HEK293 (cell line): ENCODE measurements around the gene NFE2L1.

ENCODE experiments used
- CTCF ChIA-PET: fragments of 350-600 bp; formaldehyde crosslinking; extraction: SDS; loops from one replicate; lab custom pipeline; 2021; ENCODE audit warnings: antibody characterized with exemption; lab: Yijun Ruan, JAX
- POLR2A ChIA-PET: fragments of 300-600 bp; formaldehyde crosslinking; extraction: SDS; loops from one replicate; lab custom pipeline; 2020; ENCODE audit warnings: antibody characterized with exemption, inconsistent platforms; lab: Yijun Ruan, JAX
- H3K27ac ChIP-seq: fragments of 200-500 bp; sonication (Bioruptor generic); 2 replicates; pipeline ENCODE4 v1.5.1; 2014; ENCODE audit warnings: low read depth, low read length, control low read depth, inconsistent platforms; ENCODE audit errors: extremely low read depth
- H3K36me3 ChIP-seq, 2 experiments: fragments of 200-500 bp in 1 of 2; sonication (Bioruptor generic) in 1 of 2; 1 replicate in 1 of 2; 2 replicates in 1 of 2; pipeline ENCODE4 v1.5.1; 2014 to 2017; ENCODE audit warnings: inconsistent platforms in 2 of 2, low read length in 2 of 2; ENCODE audit not compliant: control insufficient read depth in 2 of 2, insufficient read depth in 1 of 2
- H3K4me1 ChIP-seq: fragments of 200-500 bp; sonication (Bioruptor generic); 2 replicates; pipeline ENCODE4 v1.5.1; 2014; ENCODE audit warnings: mild to moderate bottlenecking, low read length, inconsistent platforms; ENCODE audit not compliant: control insufficient read depth, insufficient read depth
- H3K4me3 ChIP-seq: 2 replicates; pipeline ENCODE4 v1.5.1; 2011; ENCODE audit warnings: low read depth, mild to moderate bottlenecking, control low read depth, low read length, moderate library complexity
- H3K9me3 ChIP-seq: fragments of 200-500 bp; sonication (Bioruptor generic); 2 replicates; pipeline ENCODE4 v1.5.1; 2014; ENCODE audit warnings: low read depth, low read length, inconsistent platforms; ENCODE audit not compliant: control insufficient read depth, insufficient read depth
- EGR2 ChIP-seq: fragments of 450-650 bp; formaldehyde crosslinking; IDR thresholded peaks from 2 replicates; pipeline ENCODE4 v1.5.1; 2016; ENCODE audit warnings: low read depth, missing biosample characterization, missing genetic modification characterization
- FEZF1 ChIP-seq: fragments of 450-650 bp; formaldehyde crosslinking; IDR thresholded peaks from 2 replicates; pipeline ENCODE4 v1.5.1; 2016; ENCODE audit warnings: missing biosample characterization, missing genetic modification characterization
- GLI2 ChIP-seq: fragments of 450-650 bp; formaldehyde crosslinking; IDR thresholded peaks from 2 replicates; pipeline ENCODE4; 2017; ENCODE audit warnings: missing biosample characterization, missing genetic modification characterization, low read depth, borderline replicate concordance
- GLI4 ChIP-seq: fragments of 450-650 bp; formaldehyde crosslinking; IDR thresholded peaks from 2 replicates; pipeline ENCODE4 v1.5.1; 2016; ENCODE audit warnings: missing biosample characterization, missing genetic modification characterization
- GLIS1 ChIP-seq: fragments of 450-650 bp; formaldehyde crosslinking; IDR thresholded peaks from 2 replicates; pipeline ENCODE4 v1.5.1; 2016; ENCODE audit warnings: missing biosample characterization, missing genetic modification characterization
- GLIS2 ChIP-seq: fragments of 450-650 bp; formaldehyde crosslinking; IDR thresholded peaks from 2 replicates; pipeline ENCODE4 v1.5.1; 2016; ENCODE audit warnings: missing biosample characterization, missing genetic modification characterization
- SETDB1 ChIP-seq: IDR thresholded peaks from one replicate; pipeline ENCODE4 v1.6.1; 2017; ENCODE audit warnings: mild to moderate bottlenecking, low read length, moderate library complexity, mixed read lengths; ENCODE audit not compliant: insufficient read length
- YY2 ChIP-seq: fragments of 450-650 bp; formaldehyde crosslinking; IDR thresholded peaks from 2 replicates; pipeline ENCODE4 v1.5.1; 2016; ENCODE audit warnings: missing biosample characterization, missing genetic modification characterization
- ZBTB20 ChIP-seq: fragments of 450-650 bp; formaldehyde crosslinking; IDR thresholded peaks from 2 replicates; pipeline ENCODE4 v1.5.1; 2016; ENCODE audit warnings: missing biosample characterization, missing genetic modification characterization
- ZFHX2 ChIP-seq: fragments of 450-650 bp; formaldehyde crosslinking; conservative IDR thresholded peaks from 2 replicates; pipeline ENCODE4 v1.5.1; 2016; ENCODE audit warnings: missing biosample characterization, missing genetic modification characterization
- ZIC2 ChIP-seq: fragments of 450-650 bp; formaldehyde crosslinking; IDR thresholded peaks from 2 replicates; pipeline ENCODE4 v1.5.1; 2016; ENCODE audit warnings: missing biosample characterization, missing genetic modification characterization
- ZNF157 ChIP-seq: fragments of 450-650 bp; formaldehyde crosslinking; IDR thresholded peaks from 2 replicates; pipeline ENCODE4 v1.5.1; 2016; ENCODE audit warnings: missing biosample characterization, missing genetic modification characterization
- ZNF174 ChIP-seq: fragments of 450-650 bp; formaldehyde crosslinking; IDR thresholded peaks from 2 replicates; pipeline ENCODE4 v1.5.0; 2017; ENCODE audit warnings: missing biosample characterization, mild to moderate bottlenecking, missing genetic modification characterization
- ZNF211 ChIP-seq: fragments of 450-650 bp; formaldehyde crosslinking; IDR thresholded peaks from 2 replicates; pipeline ENCODE4 v1.5.1; 2016; ENCODE audit warnings: low read depth, missing biosample characterization, missing genetic modification characterization
- ZNF223 ChIP-seq: fragments of 450-650 bp; formaldehyde crosslinking; IDR thresholded peaks from 2 replicates; pipeline ENCODE4 v1.5.1; 2016; ENCODE audit warnings: missing biosample characterization, missing genetic modification characterization
- ZNF23 ChIP-seq: fragments of 450-650 bp; formaldehyde crosslinking; IDR thresholded peaks from 2 replicates; pipeline ENCODE4 v1.5.1; 2016; ENCODE audit warnings: missing biosample characterization, missing genetic modification characterization, borderline replicate concordance
- ZNF292 ChIP-seq: fragments of 450-650 bp; formaldehyde crosslinking; IDR thresholded peaks from 2 replicates; pipeline ENCODE4 v1.5.1; 2016; ENCODE audit warnings: low read depth, missing biosample characterization, missing genetic modification characterization, borderline replicate concordance
- ZNF335 ChIP-seq: fragments of 450-650 bp; formaldehyde crosslinking; conservative IDR thresholded peaks from 2 replicates; pipeline ENCODE4 v1.5.1; 2016; ENCODE audit warnings: missing biosample characterization, missing genetic modification characterization
- ZNF350 ChIP-seq: fragments of 450-650 bp; formaldehyde crosslinking; IDR thresholded peaks from 2 replicates; pipeline ENCODE4 v1.5.0; 2017; ENCODE audit warnings: missing biosample characterization, mild to moderate bottlenecking, missing genetic modification characterization
- ZNF366 ChIP-seq: fragments of 450-650 bp; formaldehyde crosslinking; conservative IDR thresholded peaks from 2 replicates; pipeline ENCODE4 v1.5.1; 2016; ENCODE audit warnings: missing biosample characterization, missing genetic modification characterization
- ZNF423 ChIP-seq: fragments of 450-650 bp; formaldehyde crosslinking; IDR thresholded peaks from 2 replicates; pipeline ENCODE4 v1.5.1; 2016; ENCODE audit warnings: missing biosample characterization, missing genetic modification characterization
- ZNF558 ChIP-seq: fragments of 450-650 bp; formaldehyde crosslinking; IDR thresholded peaks from 2 replicates; pipeline ENCODE4 v1.5.1; 2016; ENCODE audit warnings: missing biosample characterization, missing genetic modification characterization
- ZNF664 ChIP-seq: fragments of 450-650 bp; formaldehyde crosslinking; IDR thresholded peaks from 2 replicates; pipeline ENCODE4 v1.5.1; 2016; ENCODE audit warnings: missing biosample characterization, missing genetic modification characterization
- ZNF768 ChIP-seq: fragments of 450-650 bp; formaldehyde crosslinking; IDR thresholded peaks from 2 replicates; pipeline ENCODE4 v1.5.1; 2018; ENCODE audit warnings: missing biosample characterization, mild to moderate bottlenecking, missing genetic modification characterization
- ZNF777 ChIP-seq: fragments of 450-650 bp; formaldehyde crosslinking; IDR thresholded peaks from 2 replicates; pipeline ENCODE4 v1.5.1; 2017; ENCODE audit warnings: missing biosample characterization, missing genetic modification characterization, borderline replicate concordance
- ZNF843 ChIP-seq: fragments of 450-650 bp; formaldehyde crosslinking; IDR thresholded peaks from 2 replicates; pipeline ENCODE4 v1.5.1; 2016; ENCODE audit warnings: missing biosample characterization, missing genetic modification characterization
- ZSCAN4 ChIP-seq: fragments of 450-650 bp; formaldehyde crosslinking; IDR thresholded peaks from 2 replicates; pipeline ENCODE4 v1.5.1; 2017; ENCODE audit warnings: missing biosample characterization, missing genetic modification characterization
- TF ChIP-seq, protein P1 (sequence below): fragments of 450-650 bp; formaldehyde crosslinking; IDR thresholded peaks from 2 replicates; pipeline ENCODE4 v1.5.1; 2016; ENCODE audit warnings: missing biosample characterization, missing genetic modification characterization
- TF ChIP-seq, protein P2 (sequence below): fragments of 450-650 bp; formaldehyde crosslinking; IDR thresholded peaks from 2 replicates; pipeline ENCODE4 v1.5.1; 2016; ENCODE audit warnings: missing biosample characterization, missing genetic modification characterization
- TF ChIP-seq, protein P3 (sequence below): fragments of 450-650 bp; formaldehyde crosslinking; IDR thresholded peaks from 2 replicates; pipeline ENCODE4 v1.5.1; 2016; ENCODE audit warnings: missing biosample characterization, missing genetic modification characterization

The NFE2L1 gene

DNA sequence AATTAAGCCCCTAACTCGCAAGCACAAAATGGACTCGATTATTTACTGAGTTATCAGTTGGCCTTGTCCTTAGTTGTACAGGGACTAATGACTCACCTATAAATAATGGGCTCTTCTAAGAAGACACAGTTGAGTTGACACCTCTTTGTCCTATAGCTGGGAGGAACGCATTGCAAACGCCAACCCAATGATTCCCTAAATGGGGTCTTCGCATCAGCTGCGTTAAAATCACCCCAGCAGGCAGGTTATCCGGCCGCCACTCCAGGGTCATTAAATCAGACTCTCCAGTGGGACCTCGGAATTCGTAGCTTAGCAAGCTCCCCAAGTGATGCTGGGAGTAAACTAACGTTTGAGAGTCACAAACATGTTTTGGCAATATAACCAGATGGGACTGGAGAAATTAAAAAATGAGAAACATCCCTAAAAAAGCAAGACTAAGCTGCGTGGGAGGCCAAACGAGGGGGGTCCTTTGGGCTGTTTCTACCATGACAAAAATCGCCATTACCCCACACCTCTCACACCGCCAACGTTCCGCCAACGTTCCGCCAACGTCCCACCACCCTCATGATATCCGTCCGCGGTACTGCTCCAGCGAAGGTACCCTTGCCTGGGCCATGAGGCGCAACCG is 932 bp upstream of the NFE2L1 start:
- Histone ChIP-seq H3K36me3 (peaks cover 0 to 19% of the 10 kb centered on the region in 2 experiments; a peak in 1 of 3 replicates), H3K27ac (peak overlapping the region; percentile 97), H3K4me1 (peaks cover 29% of the 10 kb centered on the region), H3K9me3 (no peaks in the 10 kb centered on the region), H3K4me3 (peak overlapping the region; percentile 56)
- ChIA-PET POLR2A (interaction anchor here (0.7 to 3.0 kb wide), 13 partner anchors 13 to 579 kb away, joined by 3 to 51 read pairs (median 8); partner anchors contain the start of genes HOXB9, PNPO and SNX11), CTCF (interaction anchor here (0.6 to 4.1 kb wide), 10 partner anchors 11 to 288 kb away, joined by 3 to 15 read pairs (median 4); no protein-coding TSS in a partner anchor)
- TF ChIP-seq ZNF366 = no peak
- TF ChIP-seq GLI4 (tag by site-specific recombination) = no peak
- no peak for TF ChIP-seq ZIC2
- TF ChIP-seq GLIS2 (tag by site-specific recombination) = peak; percentile 91
- TF ChIP-seq, protein P1, sequence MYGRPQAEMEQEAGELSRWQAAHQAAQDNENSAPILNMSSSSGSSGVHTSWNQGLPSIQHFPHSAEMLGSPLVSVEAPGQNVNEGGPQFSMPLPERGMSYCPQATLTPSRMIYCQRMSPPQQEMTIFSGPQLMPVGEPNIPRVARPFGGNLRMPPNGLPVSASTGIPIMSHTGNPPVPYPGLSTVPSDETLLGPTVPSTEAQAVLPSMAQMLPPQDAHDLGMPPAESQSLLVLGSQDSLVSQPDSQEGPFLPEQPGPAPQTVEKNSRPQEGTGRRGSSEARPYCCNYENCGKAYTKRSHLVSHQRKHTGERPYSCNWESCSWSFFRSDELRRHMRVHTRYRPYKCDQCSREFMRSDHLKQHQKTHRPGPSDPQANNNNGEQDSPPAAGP (tag by site-specific recombination) = no peak
- TF ChIP-seq, protein P2, sequence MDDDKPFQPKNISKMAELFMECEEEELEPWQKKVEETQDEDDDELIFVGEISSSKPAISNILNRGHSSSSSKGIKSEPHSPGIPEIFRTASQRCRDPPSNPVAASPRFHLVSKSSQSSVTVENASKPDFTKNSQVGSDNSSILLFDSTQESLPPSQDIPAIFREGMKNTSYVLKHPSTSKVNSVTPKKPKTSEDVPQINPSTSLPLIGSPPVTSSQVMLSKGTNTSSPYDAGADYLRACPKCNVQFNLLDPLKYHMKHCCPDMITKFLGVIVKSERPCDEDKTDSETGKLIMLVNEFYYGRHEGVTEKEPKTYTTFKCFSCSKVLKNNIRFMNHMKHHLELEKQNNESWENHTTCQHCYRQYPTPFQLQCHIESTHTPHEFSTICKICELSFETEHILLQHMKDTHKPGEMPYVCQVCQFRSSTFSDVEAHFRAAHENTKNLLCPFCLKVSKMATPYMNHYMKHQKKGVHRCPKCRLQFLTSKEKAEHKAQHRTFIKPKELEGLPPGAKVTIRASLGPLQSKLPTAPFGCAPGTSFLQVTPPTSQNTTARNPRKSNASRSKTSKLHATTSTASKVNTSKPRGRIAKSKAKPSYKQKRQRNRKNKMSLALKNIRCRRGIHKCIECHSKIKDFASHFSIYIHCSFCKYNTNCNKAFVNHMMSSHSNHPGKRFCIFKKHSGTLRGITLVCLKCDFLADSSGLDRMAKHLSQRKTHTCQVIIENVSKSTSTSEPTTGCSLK (tag by site-specific recombination) = no peak
- no peak for TF ChIP-seq ZNF223 (tag by site-specific recombination)
- TF ChIP-seq ZNF843 = no peak
- no peak for TF ChIP-seq ZNF768 (tag by site-specific recombination)
- TF ChIP-seq, protein P3, sequence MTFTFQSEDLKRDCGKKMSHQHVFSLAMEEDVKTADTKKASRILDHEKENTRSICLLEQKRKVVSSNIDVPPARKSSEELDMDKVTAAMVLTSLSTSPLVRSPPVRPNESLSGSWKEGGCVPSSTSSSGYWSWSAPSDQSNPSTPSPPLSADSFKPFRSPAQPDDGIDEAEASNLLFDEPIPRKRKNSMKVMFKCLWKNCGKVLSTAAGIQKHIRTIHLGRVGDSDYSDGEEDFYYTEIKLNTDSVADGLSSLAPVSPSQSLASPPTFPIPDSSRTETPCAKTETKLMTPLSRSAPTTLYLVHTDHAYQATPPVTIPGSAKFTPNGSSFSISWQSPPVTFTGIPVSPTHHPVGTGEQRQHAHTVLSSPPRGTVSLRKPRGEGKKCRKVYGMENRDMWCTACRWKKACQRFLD (tag by site-specific recombination) = no peak
- TF ChIP-seq ZFHX2 (tag by site-specific recombination) = peak; percentile 95
- no peak for TF ChIP-seq ZNF157 (tag by site-specific recombination)
- TF ChIP-seq ZNF558 (tag by site-specific recombination) = no peak
- peak; percentile 88 for TF ChIP-seq ZNF335 (tag by site-specific recombination)
- no peak for TF ChIP-seq ZBTB20 (tag by site-specific recombination)
- no peak for TF ChIP-seq ZNF23 (tag by site-specific recombination)
- TF ChIP-seq ZNF350 (tag by site-specific recombination) = no peak
- TF ChIP-seq EGR2 = peak; percentile 91
- TF ChIP-seq ZNF174 (tag by site-specific recombination) = no peak
- TF ChIP-seq GLIS1 (tag by site-specific recombination) = peak; percentile 43; the same call in 1 of the 2 replicates
- no peak for TF ChIP-seq ZSCAN4
- no peak for TF ChIP-seq GLI2
- no peak for TF ChIP-seq SETDB1
- TF ChIP-seq ZNF292 (tag by site-specific recombination) = no peak
- 0 out of 2 replicates have a peak, but pooled peaks have one; percentile 6 for TF ChIP-seq ZNF664 (tag by site-specific recombination)
- no peak for TF ChIP-seq ZNF211 (tag by site-specific recombination)
- TF ChIP-seq FEZF1 (tag by site-specific recombination) = 0 out of 2 replicates have a peak, but pooled peaks have one; percentile 8
- TF ChIP-seq ZNF777 (tag by site-specific recombination) = no peak
- TF ChIP-seq ZNF423 = no peak
- no peak for TF ChIP-seq YY2 (tag by site-specific recombination)
